GM04503 (cell line): ENCODE results near the gene GALNT2.
A peak's percentile ranks its signal among the peaks of the same experiment; 100 is the strongest.

Experiments
- DNase-seq: peaks from one replicate; pipeline ENCODE4 v3.0.0-alpha.2; 2012; ENCODE audit warnings: low read depth

GALNT2 gene

GRCh38 chr1:230130172-230130944 is 63.3 kb downstream of the GALNT2 start:
- DNase-seq, result no peak

GRCh38 chr1:230131457-230131856 is 64.4 kb downstream of the GALNT2 start:
- DNase-seq, result no peak

GRCh38 chr1:230132758-230133157 is 65.7 kb downstream of the GALNT2 start:
- no peak for DNase-seq

DNA sequence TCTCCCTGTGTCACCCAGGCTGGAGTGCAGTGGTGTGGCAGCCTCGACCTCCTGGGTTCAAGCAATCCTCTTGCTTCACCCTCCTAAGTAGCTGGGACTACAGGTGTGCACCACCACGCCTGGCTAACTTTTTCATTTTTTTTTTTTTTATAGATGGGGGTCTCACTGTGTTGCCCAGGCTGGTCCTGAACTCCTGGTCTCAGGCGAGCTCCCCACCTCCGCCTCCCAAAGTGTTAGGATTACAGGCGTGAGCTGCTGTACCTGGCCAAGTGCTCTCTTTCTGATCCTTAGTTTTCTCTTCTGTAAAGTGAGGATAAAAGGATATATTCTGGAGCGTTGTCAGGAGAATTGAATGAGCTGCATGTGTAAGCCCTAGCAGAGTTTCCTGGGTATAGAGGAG is 68.7 kb downstream of the GALNT2 start:
- no peak for DNase-seq

DNA sequence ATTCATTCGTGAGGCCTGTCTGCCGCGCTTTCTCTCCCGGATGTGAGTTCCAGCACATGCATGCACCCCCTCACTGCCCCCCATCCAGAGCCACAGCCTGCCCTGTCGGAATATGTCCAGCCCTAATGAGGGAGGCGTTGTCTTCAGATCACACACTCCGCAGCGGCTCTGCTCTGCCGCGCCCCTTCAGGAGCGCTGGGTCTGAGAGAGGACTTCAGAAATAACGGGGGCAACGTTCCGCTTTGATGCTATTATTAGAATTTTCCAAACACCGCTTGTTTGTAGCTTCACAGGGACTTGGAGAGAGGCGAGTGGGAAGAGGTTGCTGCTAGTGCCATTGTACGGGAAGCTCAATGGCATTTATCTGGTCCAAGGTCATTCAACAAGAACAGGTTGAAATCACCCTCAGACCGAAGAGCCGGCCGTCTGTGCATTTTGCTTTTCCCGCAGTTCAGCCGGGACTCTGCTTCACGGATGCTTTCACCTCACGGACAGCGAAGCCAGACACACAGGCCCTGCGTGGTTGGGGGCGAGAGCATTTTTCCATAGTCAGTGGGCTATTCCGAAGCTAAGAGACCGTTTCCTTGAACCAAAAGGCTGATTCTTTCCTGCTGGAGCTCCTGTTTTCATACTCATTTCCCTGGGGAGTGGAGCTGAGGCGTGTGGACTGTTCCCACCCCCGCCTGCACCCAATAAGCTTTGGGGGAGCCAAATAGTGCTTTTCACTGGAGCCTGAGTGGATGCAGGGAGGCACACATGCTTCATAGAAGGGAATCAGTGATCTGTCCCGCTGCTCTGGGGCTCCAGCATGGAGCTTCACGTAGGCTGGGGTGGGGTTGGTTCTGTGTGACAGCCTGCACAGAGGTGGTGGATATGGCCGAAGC is 69.7 kb downstream of the GALNT2 start:
- no peak for DNase-seq

DNA sequence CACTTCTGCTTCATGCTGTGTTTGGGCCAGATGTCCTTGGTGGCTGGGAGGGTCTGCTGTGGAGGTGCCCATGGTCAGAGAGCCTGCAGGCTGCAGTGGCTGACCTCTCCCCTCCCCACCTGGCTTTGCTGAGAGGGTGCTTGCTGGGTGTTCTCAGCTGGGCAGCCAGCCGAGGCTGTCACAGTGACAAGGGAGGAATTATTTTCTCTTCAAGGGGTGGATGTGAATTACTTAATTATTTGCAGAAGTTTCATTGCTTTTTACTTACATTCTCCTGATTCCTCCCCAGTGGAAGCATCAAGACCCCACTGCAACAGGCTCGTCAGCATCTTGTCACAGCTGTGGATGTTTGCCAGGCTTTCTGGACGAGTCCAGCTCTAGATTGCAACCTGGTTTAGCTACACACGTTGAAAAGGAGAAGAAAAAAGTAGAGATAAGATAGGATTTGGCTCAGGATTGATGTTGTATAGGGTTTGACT is 70.3 kb downstream of the GALNT2 start:
- DNase-seq, result no peak

DNA sequence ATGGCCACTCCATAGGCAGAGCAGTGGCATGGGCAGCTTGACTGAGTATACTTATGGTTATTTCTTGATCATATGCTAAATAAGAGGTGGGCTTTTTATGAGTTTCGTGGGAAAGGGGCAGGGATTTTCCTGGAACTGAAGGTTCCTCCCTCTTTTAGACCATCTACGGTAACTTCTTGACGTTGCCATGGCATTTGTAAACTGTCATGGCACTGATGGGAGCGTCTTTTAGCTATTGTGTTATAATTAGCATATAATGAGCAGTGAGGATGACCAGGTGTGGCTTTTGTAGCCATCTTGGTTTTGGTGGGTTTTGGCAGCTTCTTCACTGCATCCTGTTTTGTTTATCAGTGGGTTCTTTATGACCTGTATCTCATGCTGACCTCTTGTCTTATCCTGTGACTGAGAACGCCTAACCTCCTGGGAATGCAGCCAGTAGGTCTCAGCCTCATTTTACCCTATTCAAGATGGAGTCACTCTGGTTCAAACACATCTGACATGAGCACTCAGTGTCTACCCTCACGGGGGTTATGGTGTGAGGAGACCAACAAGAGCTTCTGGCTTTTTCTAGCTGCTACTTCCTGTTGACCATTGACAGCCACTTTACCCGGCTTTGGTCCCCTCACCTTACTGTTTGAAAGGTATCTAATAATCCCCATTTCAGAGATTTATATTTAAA is 71.7 kb downstream of the GALNT2 start:
- DNase-seq, result no peak

GRCh38 chr1:230139315-230139714 is 72.3 kb downstream of the GALNT2 start:
- no peak for DNase-seq

GRCh38 chr1:230139741-230140140 is 72.7 kb downstream of the GALNT2 start:
- DNase-seq, result no peak

DNA sequence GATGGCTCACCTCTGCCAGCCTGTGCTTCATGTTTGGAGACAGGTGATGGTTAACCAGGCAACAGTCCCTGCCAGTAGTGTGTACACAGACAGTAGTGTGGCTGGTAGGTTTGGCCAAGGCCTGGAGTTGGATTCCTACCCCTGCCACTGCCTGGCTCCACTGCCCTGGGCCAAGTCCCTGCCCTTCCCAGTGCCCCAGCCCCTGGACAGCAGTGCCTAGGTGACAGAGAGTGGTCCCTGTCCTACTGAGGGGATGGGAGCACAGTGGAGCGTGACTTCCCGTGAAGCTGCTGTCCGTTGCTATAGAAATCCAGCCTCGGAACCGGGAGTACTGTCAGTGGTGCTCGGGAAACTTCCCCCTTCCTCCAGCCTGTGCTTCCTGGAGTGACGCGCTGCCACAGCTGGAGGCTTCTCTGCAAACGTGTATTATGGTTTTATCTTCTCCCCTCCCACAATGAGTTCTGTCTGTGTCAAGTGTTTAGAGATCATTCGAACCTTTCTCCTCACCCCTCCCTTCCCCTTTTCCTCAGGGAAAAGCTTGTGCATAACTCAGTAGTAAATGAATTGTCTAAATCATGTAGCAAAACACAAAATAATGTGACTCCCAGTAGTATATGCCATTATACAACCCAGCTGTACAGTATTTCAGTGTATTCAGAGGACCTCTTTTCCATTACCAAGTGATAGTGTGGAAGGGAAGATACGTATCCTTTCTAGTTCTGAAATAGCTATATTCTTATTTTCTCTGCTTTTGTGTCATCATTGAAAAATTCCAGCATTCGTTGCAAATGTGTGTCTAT is 73.4 kb downstream of the GALNT2 start:
- DNase-seq, result no peak

GRCh38 chr1:230141021-230141648 is 74.1 kb downstream of the GALNT2 start:
- peak; percentile 23 for DNase-seq

GRCh38 chr1:230141797-230142607 is 75.0 kb downstream of the GALNT2 start:
- DNase-seq, result no peak

DNA sequence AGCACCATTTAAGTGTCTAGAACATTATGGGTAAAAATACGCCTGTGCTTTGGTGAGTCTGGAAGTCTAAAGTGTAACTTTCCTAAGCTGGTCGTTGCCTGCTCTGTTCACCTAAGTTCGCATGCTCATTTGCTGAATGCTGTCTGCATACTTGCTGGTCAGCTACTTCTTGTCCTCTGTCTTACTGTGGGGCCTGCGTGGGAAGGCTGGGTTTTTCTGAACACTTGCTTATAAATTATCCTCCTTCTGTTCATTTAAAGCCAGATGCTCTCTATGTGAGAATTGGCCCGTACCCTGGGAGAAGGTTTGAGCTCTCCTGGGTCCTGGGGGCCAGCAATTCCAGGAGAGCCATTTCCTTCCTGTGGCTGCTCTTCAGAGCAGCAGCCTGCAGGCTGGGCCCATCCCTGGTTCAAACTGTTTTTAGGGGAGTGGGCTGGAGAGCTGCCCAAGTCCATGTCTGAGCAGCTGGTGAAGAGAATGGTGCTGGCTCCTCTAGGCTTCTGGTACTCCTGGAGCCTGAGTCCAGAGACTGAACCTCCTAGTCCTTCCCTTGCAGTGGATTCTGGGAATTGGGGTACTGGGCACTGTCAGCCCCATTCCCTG is 75.7 kb downstream of the GALNT2 start:
- no peak for DNase-seq

DNA sequence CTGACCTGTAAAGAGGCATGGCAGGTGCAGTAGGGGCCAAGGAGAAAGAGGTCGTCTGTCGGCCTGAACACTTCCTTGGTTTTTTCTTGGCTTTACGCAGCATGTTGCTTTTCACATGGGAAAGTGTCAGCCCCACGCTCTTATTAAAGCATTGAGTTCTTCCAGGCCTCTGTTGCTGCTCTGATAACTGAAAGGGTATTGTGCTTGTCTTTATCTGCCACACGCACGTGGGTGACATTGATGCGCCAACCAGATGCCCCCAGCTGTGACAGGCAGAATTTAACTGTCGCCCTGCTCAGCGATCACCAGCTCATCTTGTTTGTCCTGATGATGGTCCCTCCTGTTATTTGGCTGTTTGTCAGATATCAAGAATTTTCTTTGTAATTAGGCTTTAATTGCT is 76.5 kb downstream of the GALNT2 start:
- no peak for DNase-seq

DNA sequence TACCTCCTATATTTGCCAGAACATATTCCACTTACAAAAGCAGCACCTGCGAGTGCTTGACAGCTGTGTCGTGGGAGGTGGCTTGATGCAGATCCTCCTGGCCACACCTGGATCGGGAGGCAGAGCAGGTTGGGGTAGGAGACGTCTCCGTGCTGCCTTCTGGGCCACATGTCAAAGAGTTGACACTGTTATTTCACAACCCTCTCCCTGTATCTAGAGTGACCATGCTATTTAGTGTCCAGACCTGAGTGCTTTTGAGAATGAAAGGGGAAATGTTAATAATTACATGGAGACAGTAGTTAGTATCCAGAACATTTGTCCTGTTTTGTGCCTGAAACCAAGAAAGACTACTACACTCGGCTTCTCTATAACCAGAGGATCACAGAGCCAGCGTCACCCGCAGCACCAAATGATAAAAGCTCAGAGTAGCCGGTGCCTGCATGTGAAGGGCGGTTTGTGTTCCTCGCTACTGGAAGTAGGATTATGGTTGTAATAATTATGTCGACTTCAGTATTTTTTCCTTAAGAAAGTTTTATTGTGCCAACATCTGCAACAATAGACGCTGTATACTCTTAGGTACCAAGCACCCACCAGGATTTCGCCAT is 77.1 kb downstream of the GALNT2 start:
- no peak for DNase-seq

GRCh38 chr1:230144758-230145504 is 77.9 kb downstream of the GALNT2 start:
- no peak for DNase-seq

- no peak for DNase-seq
Observed at GRCh38 chr1:230145505-230145899, 78.5 kb downstream of the GALNT2 start.

DNA sequence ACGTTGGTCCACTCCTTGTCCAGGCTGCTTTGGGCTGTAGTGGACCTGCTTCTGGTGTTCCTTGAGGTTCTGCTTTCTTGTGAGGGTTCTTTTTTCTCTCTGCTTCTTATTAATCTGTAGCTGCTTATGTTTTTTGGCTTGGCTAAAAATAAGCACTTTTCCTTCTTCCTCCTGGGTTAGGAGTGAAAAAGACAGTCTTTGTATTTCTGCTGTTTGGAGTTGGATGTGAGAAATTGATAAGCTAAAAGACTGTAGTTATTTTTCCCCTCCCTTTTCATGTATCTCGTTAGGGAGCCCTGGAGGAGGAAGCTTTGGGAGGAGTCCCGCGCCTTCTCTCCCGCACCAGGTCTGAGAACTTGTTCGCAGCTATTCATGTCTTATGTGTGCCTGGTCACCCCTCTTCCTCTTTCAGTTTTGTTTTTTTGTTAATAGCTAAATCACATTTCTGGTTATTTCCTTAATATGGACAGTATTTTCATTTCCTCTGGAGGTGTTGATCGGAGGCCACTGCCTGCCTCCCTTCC is 79.0 kb downstream of the GALNT2 start:
- no peak for DNase-seq

- no peak for DNase-seq
Observed at GRCh38 chr1:230146709-230147108, 79.7 kb downstream of the GALNT2 start.
